VCaP (cell line): ENCODE data around the gene HDAC9.

Experiments used
- H3K27ac ChIP-seq: fragments of 450-650 bp; 2 replicates; pipeline ENCODE4 v1.5.1; 2017
- TF ChIP-seq, protein P1 (sequence below): fragments of 450-650 bp; conservative IDR thresholded peaks from 2 replicates; pipeline ENCODE4 v1.5.1; 2017; ENCODE audit warnings: mild to moderate bottlenecking, moderate library complexity

The HDAC9 gene

DNA sequence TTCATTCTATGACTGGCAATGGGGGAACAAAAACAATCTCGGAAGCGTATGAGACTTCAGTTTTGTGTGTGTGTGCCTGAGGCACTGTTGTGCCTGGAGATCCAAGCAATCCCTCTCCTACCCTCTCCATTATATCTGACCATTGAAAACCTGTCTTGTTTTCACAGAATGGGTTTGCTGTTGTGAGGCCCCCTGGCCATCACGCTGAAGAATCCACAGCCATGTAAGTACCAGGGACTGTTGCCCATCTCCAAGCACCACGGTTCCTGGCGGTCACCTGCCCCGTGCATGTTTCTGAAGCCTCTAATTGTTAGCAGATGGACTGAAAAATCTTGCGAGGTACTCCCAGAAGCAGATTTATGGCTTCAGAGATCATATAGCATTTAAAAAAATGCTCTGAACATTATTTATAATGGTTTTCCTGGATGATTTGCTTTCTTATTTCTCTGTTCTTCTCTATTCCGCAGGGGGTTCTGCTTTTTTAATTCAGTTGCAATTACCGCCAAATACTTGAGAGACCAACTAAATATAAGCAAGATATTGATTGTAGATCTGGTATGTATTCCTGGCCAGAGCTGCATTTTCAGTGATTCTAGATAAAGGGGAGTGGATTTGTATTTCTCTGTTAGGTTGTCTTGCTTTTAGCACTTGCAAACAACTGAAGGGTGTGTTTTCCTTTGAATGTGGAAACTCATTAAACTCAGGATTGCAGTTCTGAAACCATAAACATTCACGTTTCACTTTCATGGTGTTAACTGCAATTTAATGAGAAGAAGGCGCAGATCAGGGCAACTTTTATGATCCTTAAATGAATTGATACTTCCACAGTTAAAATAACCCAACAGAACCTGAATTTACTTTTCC, 333.7 kb downstream of the HDAC9 start:
- no peak overlapping the region for H3K27ac ChIP-seq
- TF ChIP-seq, protein P1, sequence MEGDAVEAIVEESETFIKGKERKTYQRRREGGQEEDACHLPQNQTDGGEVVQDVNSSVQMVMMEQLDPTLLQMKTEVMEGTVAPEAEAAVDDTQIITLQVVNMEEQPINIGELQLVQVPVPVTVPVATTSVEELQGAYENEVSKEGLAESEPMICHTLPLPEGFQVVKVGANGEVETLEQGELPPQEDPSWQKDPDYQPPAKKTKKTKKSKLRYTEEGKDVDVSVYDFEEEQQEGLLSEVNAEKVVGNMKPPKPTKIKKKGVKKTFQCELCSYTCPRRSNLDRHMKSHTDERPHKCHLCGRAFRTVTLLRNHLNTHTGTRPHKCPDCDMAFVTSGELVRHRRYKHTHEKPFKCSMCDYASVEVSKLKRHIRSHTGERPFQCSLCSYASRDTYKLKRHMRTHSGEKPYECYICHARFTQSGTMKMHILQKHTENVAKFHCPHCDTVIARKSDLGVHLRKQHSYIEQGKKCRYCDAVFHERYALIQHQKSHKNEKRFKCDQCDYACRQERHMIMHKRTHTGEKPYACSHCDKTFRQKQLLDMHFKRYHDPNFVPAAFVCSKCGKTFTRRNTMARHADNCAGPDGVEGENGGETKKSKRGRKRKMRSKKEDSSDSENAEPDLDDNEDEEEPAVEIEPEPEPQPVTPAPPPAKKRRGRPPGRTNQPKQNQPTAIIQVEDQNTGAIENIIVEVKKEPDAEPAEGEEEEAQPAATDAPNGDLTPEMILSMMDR: no peak

GRCh38 chr7:18829858-18830285, 334.3 kb downstream of the HDAC9 start:
- TF ChIP-seq, protein P1: no peak
- H3K27ac ChIP-seq: no peak overlapping the region

GRCh38 chr7:18831419-18831818, 335.9 kb downstream of the HDAC9 start:
- TF ChIP-seq, protein P1: no peak
- H3K27ac ChIP-seq: no peak overlapping the region

- H3K27ac ChIP-seq: no peak overlapping the region
- TF ChIP-seq, protein P1: no peak
These were observed 336.4 kb downstream of the HDAC9 start for GRCh38 chr7:18831943-18832342.

DNA sequence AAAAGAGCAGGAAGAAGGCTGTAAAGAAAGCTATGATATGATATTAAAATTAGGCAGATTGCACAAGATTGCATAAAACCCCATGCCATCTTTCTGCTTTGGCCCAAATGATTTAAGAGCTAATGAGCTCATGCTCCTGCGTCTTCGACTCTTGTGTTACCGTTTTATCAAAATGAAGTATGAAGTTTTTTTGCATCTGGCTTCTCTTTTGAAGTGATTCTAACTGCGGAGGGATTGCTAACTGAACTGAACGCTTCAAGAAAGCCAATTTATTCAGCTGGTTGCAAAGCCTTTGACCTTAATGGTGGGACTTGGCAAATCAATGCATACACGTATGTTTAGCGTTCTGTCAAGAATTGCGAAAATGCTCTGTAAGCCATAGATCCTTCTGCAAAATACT, 339.0 kb downstream of the HDAC9 start:
- TF ChIP-seq, protein P1: no peak
- H3K27ac ChIP-seq: no peak overlapping the region

- TF ChIP-seq, protein P1: no peak
- H3K27ac ChIP-seq: no peak overlapping the region
These were observed 339.6 kb downstream of the HDAC9 start for GRCh38 chr7:18835001-18835690.

DNA sequence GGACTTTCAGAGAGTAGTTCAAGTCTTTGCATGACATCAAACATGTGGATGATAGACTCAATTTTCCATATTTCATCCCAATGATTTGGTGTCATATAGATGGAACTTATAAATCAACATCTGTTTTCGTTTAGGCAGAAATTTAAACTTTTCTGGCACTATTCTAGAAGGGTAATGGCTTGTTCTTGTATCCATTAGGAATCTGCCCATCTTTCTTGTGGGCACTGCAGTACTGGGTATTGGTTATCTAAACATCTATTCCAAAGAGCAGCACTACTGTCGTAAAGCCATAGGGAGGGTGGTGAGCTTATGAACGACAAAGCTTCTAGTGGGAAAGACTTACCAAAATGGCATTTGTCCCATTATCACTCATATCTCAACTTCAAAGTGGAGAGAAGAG, 348.4 kb downstream of the HDAC9 start:
- TF ChIP-seq, protein P1: no peak
- H3K27ac ChIP-seq: no peak overlapping the region
